Measurements from ENCODE around the gene APRT.

The APRT gene

GRCh38 chr16:88787579-88788314, 24.0 kb downstream of the APRT start:
- H3K27ac ChIP-seq (ENCODE audit: low read length) = no peak overlapping the region
- TF ChIP-seq, protein P1, sequence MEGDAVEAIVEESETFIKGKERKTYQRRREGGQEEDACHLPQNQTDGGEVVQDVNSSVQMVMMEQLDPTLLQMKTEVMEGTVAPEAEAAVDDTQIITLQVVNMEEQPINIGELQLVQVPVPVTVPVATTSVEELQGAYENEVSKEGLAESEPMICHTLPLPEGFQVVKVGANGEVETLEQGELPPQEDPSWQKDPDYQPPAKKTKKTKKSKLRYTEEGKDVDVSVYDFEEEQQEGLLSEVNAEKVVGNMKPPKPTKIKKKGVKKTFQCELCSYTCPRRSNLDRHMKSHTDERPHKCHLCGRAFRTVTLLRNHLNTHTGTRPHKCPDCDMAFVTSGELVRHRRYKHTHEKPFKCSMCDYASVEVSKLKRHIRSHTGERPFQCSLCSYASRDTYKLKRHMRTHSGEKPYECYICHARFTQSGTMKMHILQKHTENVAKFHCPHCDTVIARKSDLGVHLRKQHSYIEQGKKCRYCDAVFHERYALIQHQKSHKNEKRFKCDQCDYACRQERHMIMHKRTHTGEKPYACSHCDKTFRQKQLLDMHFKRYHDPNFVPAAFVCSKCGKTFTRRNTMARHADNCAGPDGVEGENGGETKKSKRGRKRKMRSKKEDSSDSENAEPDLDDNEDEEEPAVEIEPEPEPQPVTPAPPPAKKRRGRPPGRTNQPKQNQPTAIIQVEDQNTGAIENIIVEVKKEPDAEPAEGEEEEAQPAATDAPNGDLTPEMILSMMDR (IDR thresholded peaks at IDR 0.05; ENCODE audit: low read depth, low read length) = no peak
- no peak for TF ChIP-seq EZH2phosphoT487 (IDR thresholded peaks at IDR 0.05; ENCODE audit: low read depth)
- peaks cover 32% of the 10 kb centered on the region for H3K27me3 ChIP-seq (ENCODE audit: low read depth, low read length)

DNA sequence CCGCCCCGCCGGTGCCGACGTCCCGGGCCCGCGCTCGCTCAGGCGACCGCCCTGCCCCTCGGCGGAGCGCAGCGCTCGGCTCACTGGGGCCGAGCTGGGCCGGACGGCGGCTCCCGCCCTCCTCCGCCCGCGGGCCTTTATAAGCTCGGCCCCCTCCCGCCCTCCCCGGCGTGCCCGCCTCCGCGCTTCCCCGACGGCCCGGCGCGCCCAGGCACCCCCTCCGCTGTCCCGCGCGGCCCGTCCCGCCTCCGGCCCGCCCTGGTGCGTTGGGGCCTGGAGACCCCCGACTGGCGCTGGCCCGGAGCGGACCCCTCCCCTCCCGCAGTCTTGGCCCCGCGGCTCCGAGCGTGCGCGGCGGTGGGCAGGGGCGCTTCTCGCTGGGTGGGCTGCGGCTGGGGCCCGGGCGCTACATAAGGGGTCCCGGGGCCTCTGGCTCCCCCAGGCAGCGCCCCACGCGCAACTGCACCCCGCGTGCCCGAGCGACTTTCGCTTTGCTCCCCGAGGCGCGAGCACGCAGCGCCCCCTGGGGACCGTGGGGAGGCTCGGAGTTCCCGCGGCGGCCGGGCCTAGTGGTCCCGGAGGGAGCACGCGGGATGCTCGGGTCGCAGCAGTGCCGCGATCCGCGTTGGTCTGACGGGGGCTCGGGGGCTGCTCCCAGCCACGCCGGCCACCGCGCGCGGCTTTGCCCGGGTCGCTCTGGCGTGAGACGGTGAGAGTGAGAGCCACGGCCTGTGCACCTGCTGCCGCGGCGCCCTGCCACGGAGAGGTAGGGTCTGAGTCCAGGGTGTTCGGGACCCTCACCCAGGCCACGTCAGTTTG, 26.4 kb downstream of the APRT start, which contains the start of gene PIEZO1:
Gene PIEZO1, minus strand, starts transcription at position 115 of the 819 bp plus-strand sequence. CDS start 256 bp downstream, outside the sequence.
- Histone ChIP-seq H3K4me1 (ENCODE audit: low read length) (peaks cover 34% of the 10 kb centered on the region), H3K27me3 (ENCODE audit: low read depth, low read length) (peaks cover 14% of the 10 kb centered on the region), H3K79me2 (ENCODE audit: low read length) (peaks cover 44% of the 10 kb centered on the region), H3K9ac (ENCODE audit: low read length) (peak within 1 kb of the TSS; percentile 79), H4K20me1 (ENCODE audit: insufficient read depth, low read length) (no peaks in the 10 kb centered on the region), H2AFZ (ENCODE audit: low read depth, low read length) (peak within 1 kb of the TSS; percentile 45; the same call in 1 of the 2 replicates), H3K9me3 (ENCODE audit: insufficient read depth, low read length) (no peaks in the 10 kb centered on the region), H3K4me3 (ENCODE audit: low read length) (peak within 1 kb of the TSS; percentile 84), H3K36me3 (replicated peaks; ENCODE audit: low read depth, low read length) (no peaks in the 10 kb centered on the region), H3K4me2 (ENCODE audit: low read length) (peak within 1 kb of the TSS; percentile 57), H3K27ac (ENCODE audit: low read length) (0 out of 2 replicates have a peak within 1 kb of the TSS, but pooled peaks have one; percentile 21)
- TF ChIP-seq EZH2phosphoT487 (IDR thresholded peaks at IDR 0.05; ENCODE audit: low read depth) = no peak
- TF ChIP-seq, protein P1 (IDR thresholded peaks at IDR 0.05; ENCODE audit: low read depth, low read length) = peak; percentile 75

More at GRCh38 chr16:88787579-88788314, 24.0 kb downstream of the APRT start:
- Histone ChIP-seq H3K9me3 (ENCODE audit: insufficient read depth, low read length) (no peaks in the 10 kb centered on the region), H3K4me1 (ENCODE audit: low read length) (peaks cover 21% of the 10 kb centered on the region), H2AFZ (ENCODE audit: low read depth, low read length) (no peak overlapping the region), H3K9ac (ENCODE audit: low read length) (no peak overlapping the region), H3K4me3 (ENCODE audit: low read length) (no peak overlapping the region), H3K79me2 (ENCODE audit: low read length) (peaks cover 20% of the 10 kb centered on the region), H3K36me3 (replicated peaks; ENCODE audit: low read depth, low read length) (no peaks in the 10 kb centered on the region), H4K20me1 (ENCODE audit: insufficient read depth, low read length) (no peaks in the 10 kb centered on the region), H3K4me2 (ENCODE audit: low read length) (no peak overlapping the region)

DNA sequence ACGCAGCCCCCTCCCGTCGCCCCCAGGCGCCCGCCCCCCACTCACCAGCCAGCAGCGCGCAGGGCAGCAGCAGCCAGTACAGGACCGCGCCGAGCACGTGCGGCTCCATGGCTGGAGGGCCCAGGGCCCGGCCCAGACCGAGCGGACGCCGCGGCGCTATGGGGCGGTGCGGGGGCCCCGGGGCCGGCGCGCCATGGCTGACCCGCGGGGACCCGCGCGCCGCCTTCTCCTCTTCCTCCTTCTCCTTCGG, 26.9 kb downstream of the APRT start:
- peaks cover 8% of the 10 kb centered on the region; the same call in 1 of the 2 replicates for H3K27me3 ChIP-seq (ENCODE audit: low read depth, low read length)
- TF ChIP-seq, protein P1 (IDR thresholded peaks at IDR 0.05; ENCODE audit: low read depth, low read length) = no peak
- TF ChIP-seq EZH2phosphoT487 (IDR thresholded peaks at IDR 0.05; ENCODE audit: low read depth) = no peak
- H2AFZ ChIP-seq (ENCODE audit: low read depth, low read length) = no peak overlapping the region
- H3K36me3 ChIP-seq (replicated peaks; ENCODE audit: low read depth, low read length) = no peaks in the 10 kb centered on the region
- H3K27ac ChIP-seq (ENCODE audit: low read length) = no peak overlapping the region
- H3K79me2 ChIP-seq (ENCODE audit: low read length) = peaks cover 50% of the 10 kb centered on the region
- H4K20me1 ChIP-seq (ENCODE audit: insufficient read depth, low read length) = no peaks in the 10 kb centered on the region
- H3K4me3 ChIP-seq (ENCODE audit: low read length) = peak overlapping the region; percentile 84
- no peaks in the 10 kb centered on the region for H3K9me3 ChIP-seq (ENCODE audit: insufficient read depth, low read length)
- peak overlapping the region; percentile 57 for H3K4me2 ChIP-seq (ENCODE audit: low read length)
- H3K9ac ChIP-seq (ENCODE audit: low read length) = peak overlapping the region; percentile 79
- H3K4me1 ChIP-seq (ENCODE audit: low read length) = peaks cover 33% of the 10 kb centered on the region

Data from OCI-LY3 (cell line).